SK-N-MC (cell line): ENCODE results near the gene TSHZ1.

Experiments used
- EZH2 ChIP-seq: fragments of 200-600 bp; sonication (generic); IDR thresholded peaks from one replicate; pipeline ENCODE4 v1.6.1; 2017; ENCODE audit warnings: antibody characterized with exemption
- POLR2AphosphoS5 ChIP-seq: IDR thresholded peaks from 2 replicates; pipeline ENCODE4 v1.6.1; 2012; ENCODE audit warnings: mild to moderate bottlenecking, low read depth, low read length, borderline replicate concordance

GRCh38 chr18:75304678-75305557 is 94.3 kb downstream of the TSHZ1 start:
- no peak for TF ChIP-seq POLR2AphosphoS5
- TF ChIP-seq EZH2, result no peak
